ENCODE results near the gene KCNA10. TPM values are rescaled to one million over a fixed set of nuclear protein-coding genes. Genes with fewer than 3 reads are reported as not detected.

KCNA10 gene
- total RNA-seq, 3 donors from 2014 or later (not counting 1 experiment from before 2014, with no cell fraction given), result not detected

- Mint-ChIP-seq H3K9me3 (no peaks in the 10 kb centered on the region), H3K27ac (no peak overlapping the region), H3K4me1 (no peaks in the 10 kb centered on the region), H3K4me3 (no peak overlapping the region), H3K27me3 (ENCODE audit: low read depth in 2 of 2) (peaks cover 0 to 7% of the 10 kb centered on the region in 2 donors), H3K36me3 (no peaks in the 10 kb centered on the region)
- ATAC-seq (peak; percentile 69 to 92 (median 84)), DNase-seq (peak; percentile 58 to 86)
- WGBS (ENCODE audit: insufficient coverage), result 23% methylated on average over 8 of the region's 8 CpGs
- no peaks in the 10 kb centered on the region for H3K4me1 ChIP-seq (ENCODE audit: control insufficient read depth, insufficient read depth, low read length)
- no peaks in the 10 kb centered on the region for H3K27me3 ChIP-seq (ENCODE audit: control insufficient read depth, insufficient read depth, low read length)
- H3K9me3 ChIP-seq (ENCODE audit: control insufficient read depth, insufficient read depth, low read length), result no peaks in the 10 kb centered on the region
- intact Hi-C loops (cut with micrococcal nuclease), result no loop called here
- H3K27ac ChIP-seq (ENCODE audit: low read length), result no peak overlapping the region
- peak; percentile 82 for TF ChIP-seq CTCF (IDR thresholded peaks at IDR 0.05)
- no peaks in the 10 kb centered on the region for H3K36me3 ChIP-seq (ENCODE audit: control insufficient read depth, insufficient read depth, low read length)
- H3K4me3 ChIP-seq (ENCODE audit: low read length), result no peak overlapping the region
Observed at GRCh38 chr1:110495926-110496600, 22.9 kb downstream of the KCNA10 start.

DNA sequence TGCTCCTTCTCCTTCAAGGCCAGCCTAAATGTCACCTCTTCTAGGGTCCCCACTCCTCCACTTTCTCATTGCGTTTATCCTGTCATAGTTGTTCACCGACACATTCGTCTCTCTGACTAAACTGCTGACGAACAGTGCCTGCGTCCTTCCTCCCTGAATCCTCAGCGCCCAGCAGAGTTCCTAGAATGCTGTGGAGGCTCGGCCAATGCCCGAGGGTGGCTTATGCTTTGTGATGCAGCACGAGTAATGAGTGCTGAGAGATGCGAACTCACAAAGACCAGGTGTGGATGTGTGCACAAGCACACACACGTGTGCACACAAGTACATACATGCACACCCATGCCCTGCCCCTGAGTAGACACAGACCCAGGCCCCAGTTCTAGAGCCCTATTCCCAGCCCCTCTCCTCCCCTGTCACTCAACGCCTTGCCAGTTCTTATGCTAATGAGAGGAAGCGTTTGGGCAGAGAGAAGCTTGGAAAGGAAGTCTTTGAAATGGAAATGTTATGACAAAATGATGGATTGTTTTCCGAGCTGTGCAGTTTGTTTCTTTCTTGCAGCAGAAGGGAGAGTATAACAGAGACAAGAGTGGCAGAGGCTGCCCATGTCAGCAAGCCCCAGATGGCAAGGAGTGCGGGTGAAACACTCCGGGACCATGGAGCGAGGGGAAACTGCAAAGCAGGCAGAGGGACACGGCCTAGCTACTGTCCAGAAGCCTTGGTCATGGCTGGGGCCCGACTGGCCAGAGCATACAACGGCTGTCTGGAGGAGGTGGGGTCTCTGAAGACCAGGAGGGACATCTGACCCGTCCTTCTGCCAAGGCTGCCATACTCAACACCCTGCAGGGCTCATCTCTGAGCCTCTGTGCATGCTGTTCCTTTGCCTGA is 24.2 kb downstream of the KCNA10 start:
- intact Hi-C loops (cut with micrococcal nuclease), result no loop called here
- Histone ChIP-seq H3K27me3 (ENCODE audit: control insufficient read depth, insufficient read depth, low read length) (no peaks in the 10 kb centered on the region), H3K36me3 (ENCODE audit: control insufficient read depth, insufficient read depth, low read length) (no peaks in the 10 kb centered on the region), H3K27ac (ENCODE audit: low read length) (no peak overlapping the region), H3K9me3 (ENCODE audit: control insufficient read depth, insufficient read depth, low read length) (no peaks in the 10 kb centered on the region), H3K4me1 (ENCODE audit: control insufficient read depth, insufficient read depth, low read length) (no peaks in the 10 kb centered on the region), H3K4me3 (ENCODE audit: low read length) (no peak overlapping the region)
- no peak for TF ChIP-seq CTCF (IDR thresholded peaks at IDR 0.05)
- H3K9me3 Mint-ChIP-seq, result no peaks in the 10 kb centered on the region
- WGBS (ENCODE audit: insufficient coverage), result 48% methylated on average over 20 of the region's 21 CpGs
- ATAC-seq (no peak), DNase-seq (no peak)
- no peaks in the 10 kb centered on the region for H3K4me1 Mint-ChIP-seq
- no peaks in the 10 kb centered on the region for H3K36me3 Mint-ChIP-seq
- H3K27ac Mint-ChIP-seq, result no peak overlapping the region
- no peak overlapping the region for H3K4me3 Mint-ChIP-seq
- H3K27me3 Mint-ChIP-seq (ENCODE audit: low read depth in 2 of 2), result peaks cover 0 to 7% of the 10 kb centered on the region in 2 donors

DNA sequence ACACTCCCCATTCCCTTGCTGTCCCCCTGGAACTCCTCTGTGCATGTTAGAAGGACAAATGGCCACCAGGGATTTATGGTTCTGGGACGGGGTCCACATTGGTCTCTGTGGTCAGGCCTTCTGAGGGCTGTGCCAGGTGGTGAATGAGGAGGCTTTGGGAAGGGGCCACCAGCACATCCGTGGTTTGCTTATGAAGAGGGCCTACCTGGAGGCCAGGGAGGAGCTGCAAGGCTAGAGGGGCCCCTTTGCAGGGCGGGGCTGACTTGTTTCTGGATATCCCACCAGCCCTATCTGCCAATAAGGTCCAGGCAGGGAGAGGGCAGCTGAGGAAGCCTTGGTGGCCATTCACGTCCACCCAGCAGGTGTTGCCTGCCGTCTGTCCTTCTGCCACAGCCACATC is 24.9 kb downstream of the KCNA10 start:
- Histone ChIP-seq H3K9me3 (ENCODE audit: control insufficient read depth, insufficient read depth, low read length) (no peaks in the 10 kb centered on the region), H3K4me3 (ENCODE audit: low read length) (no peak overlapping the region), H3K27ac (ENCODE audit: low read length) (no peak overlapping the region), H3K36me3 (ENCODE audit: control insufficient read depth, insufficient read depth, low read length) (no peaks in the 10 kb centered on the region), H3K27me3 (ENCODE audit: control insufficient read depth, insufficient read depth, low read length) (no peaks in the 10 kb centered on the region), H3K4me1 (ENCODE audit: control insufficient read depth, insufficient read depth, low read length) (no peaks in the 10 kb centered on the region)
- Mint-ChIP-seq H3K27me3 (ENCODE audit: low read depth in 2 of 2) (peaks cover 0 to 7% of the 10 kb centered on the region in 2 donors), H3K36me3 (no peaks in the 10 kb centered on the region), H3K27ac (no peak overlapping the region), H3K9me3 (no peaks in the 10 kb centered on the region), H3K4me3 (no peak overlapping the region), H3K4me1 (no peaks in the 10 kb centered on the region)
- intact Hi-C loops (cut with micrococcal nuclease), result no loop called here
- no peak for TF ChIP-seq CTCF (IDR thresholded peaks at IDR 0.05)
- DNase-seq (no peak), ATAC-seq (no peak)
- WGBS (ENCODE audit: insufficient coverage), result 72% methylated on average over 5 of the region's 5 CpGs
